ENCODE measurements around the gene POLR1G.
"Not testable (repeated sequence)": the region's sequence is repeated elsewhere in the genome, so short reads cannot be mapped to it uniquely, and the experiment has no call there.

DNA sequence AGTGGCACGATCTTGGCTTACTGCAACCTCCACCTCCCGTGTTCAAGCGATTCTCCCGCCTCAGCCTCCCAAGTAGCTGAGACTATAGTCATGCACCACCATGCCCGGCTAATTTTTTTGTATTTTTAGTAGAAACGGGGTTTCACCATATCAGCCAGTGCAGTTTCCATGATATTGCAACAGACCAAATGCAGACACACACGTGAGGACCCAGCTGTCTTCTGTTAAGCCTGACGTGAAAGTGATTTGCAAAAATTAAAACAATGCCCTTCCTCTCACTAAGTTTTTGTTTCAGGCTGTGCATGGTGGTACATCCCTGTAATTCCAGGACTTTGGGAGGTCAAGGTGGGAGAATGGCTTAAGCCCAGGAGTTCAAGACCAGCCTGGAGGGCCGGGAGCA is 24.6 kb downstream of the POLR1G start:
- TF ChIP-seq POLR2A (IDR thresholded peaks at IDR 0.05) = not testable (repeated sequence)
- TF ChIP-seq, protein P1, sequence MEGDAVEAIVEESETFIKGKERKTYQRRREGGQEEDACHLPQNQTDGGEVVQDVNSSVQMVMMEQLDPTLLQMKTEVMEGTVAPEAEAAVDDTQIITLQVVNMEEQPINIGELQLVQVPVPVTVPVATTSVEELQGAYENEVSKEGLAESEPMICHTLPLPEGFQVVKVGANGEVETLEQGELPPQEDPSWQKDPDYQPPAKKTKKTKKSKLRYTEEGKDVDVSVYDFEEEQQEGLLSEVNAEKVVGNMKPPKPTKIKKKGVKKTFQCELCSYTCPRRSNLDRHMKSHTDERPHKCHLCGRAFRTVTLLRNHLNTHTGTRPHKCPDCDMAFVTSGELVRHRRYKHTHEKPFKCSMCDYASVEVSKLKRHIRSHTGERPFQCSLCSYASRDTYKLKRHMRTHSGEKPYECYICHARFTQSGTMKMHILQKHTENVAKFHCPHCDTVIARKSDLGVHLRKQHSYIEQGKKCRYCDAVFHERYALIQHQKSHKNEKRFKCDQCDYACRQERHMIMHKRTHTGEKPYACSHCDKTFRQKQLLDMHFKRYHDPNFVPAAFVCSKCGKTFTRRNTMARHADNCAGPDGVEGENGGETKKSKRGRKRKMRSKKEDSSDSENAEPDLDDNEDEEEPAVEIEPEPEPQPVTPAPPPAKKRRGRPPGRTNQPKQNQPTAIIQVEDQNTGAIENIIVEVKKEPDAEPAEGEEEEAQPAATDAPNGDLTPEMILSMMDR (IDR thresholded peaks at IDR 0.05) = not testable (repeated sequence)

Measured in lower leg skin (tissue), 3 donors.